ENCODE measurements around the gene IGFBP5. TPM values are rescaled to one million over a fixed set of nuclear protein-coding genes. Genes with fewer than 3 reads are reported as not detected.

The IGFBP5 gene
- total RNA-seq, 1 donor from 2014 or later: 415 TPM

- no peaks in the 10 kb centered on the region for H3K36me3 Mint-ChIP-seq
- DNase-seq (ENCODE audit: low spot score in 2 of 2, unreplicated experiment in 2 of 2): no peak
- H3K27me3 Mint-ChIP-seq (ENCODE audit: low read depth): no peaks in the 10 kb centered on the region
- H3K4me1 Mint-ChIP-seq: peaks cover 32% of the 10 kb centered on the region
- H3K27ac Mint-ChIP-seq: peak overlapping the region; percentile 73
- TF ChIP-seq, protein P1, sequence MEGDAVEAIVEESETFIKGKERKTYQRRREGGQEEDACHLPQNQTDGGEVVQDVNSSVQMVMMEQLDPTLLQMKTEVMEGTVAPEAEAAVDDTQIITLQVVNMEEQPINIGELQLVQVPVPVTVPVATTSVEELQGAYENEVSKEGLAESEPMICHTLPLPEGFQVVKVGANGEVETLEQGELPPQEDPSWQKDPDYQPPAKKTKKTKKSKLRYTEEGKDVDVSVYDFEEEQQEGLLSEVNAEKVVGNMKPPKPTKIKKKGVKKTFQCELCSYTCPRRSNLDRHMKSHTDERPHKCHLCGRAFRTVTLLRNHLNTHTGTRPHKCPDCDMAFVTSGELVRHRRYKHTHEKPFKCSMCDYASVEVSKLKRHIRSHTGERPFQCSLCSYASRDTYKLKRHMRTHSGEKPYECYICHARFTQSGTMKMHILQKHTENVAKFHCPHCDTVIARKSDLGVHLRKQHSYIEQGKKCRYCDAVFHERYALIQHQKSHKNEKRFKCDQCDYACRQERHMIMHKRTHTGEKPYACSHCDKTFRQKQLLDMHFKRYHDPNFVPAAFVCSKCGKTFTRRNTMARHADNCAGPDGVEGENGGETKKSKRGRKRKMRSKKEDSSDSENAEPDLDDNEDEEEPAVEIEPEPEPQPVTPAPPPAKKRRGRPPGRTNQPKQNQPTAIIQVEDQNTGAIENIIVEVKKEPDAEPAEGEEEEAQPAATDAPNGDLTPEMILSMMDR (IDR thresholded peaks at IDR 0.05; ENCODE audit: unreplicated experiment): no peak
- no peak overlapping the region for H3K4me3 Mint-ChIP-seq
- peaks cover 5% of the 10 kb centered on the region for H3K9me3 Mint-ChIP-seq
These were observed 15.4 kb upstream of the IGFBP5 start for GRCh38 chr2:216710551-216711301.

DNA sequence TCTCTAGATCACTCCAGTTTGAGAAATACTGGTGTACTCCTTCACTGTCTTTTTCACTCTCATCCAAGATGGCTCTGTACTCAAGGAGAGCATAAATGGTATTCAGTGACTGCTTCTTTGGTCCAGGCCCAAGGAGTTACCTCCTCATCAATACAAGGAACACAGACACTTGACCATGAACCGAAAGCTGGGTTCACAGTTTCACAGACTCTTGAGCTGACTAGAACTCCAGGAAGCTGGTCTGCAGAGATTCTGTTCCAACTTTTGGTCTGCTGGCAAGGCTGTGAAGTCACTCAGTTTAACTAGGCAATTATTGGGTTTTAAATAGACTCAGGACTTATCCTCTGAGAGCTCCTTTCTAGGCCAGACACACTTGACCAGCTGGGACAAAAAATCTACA lies 7.4 kb upstream of the IGFBP5 start:
- Mint-ChIP-seq H3K4me1 (peaks cover 2% of the 10 kb centered on the region), H3K36me3 (no peaks in the 10 kb centered on the region), H3K27ac (no peak overlapping the region), H3K4me3 (no peak overlapping the region), H3K27me3 (ENCODE audit: low read depth) (no peaks in the 10 kb centered on the region), H3K9me3 (no peaks in the 10 kb centered on the region)
- TF ChIP-seq, protein P1 (IDR thresholded peaks at IDR 0.05; ENCODE audit: unreplicated experiment): no peak
- no peak for DNase-seq (ENCODE audit: low spot score in 2 of 2, unreplicated experiment in 2 of 2)

DNA sequence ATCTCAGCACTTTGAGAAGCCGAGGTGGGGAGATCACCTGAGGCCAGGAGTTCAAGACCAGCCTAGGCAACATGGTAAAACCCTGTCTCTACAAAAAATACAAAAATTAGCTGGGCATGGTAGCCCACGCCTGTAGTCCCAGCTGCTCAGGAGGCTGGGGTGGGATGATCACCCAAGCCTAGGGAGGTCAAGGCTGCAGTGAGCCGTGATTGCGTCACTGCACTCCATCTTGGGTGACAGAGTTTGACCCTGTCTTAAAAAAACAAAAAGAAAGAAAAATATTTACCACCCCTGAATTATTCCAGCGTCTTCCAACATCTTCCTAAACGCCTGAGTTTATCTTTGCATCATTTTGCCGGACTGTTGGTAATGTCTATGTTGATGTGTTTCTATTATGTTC lies 6.2 kb upstream of the IGFBP5 start:
- Mint-ChIP-seq H3K27ac (no peak overlapping the region), H3K4me3 (no peak overlapping the region), H3K9me3 (no peaks in the 10 kb centered on the region), H3K4me1 (peaks cover 11% of the 10 kb centered on the region), H3K27me3 (ENCODE audit: low read depth) (no peaks in the 10 kb centered on the region), H3K36me3 (no peaks in the 10 kb centered on the region)
- TF ChIP-seq, protein P1 (IDR thresholded peaks at IDR 0.05; ENCODE audit: unreplicated experiment): no peak
- no peak for DNase-seq (ENCODE audit: low spot score in 2 of 2, unreplicated experiment in 2 of 2)

DNA sequence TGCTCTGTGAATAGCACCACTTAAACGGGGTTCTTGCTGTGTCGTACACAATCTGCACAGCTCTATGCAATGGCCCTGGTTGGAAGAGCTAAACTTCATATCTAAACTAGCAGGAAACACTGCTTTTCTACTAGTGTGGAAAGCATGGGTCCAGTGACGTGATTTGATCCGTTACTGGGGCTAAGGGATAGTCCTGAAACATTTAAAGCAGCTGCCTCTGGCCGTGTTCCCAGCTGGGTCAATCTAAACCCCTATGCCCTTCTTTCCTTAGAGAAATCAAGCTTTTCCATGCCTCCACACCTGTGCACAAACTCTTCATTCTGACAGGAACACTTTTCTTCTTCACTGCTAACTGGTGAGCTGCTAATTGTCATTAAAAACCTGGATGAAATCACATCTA lies 5.4 kb upstream of the IGFBP5 start:
- Mint-ChIP-seq H3K9me3 (no peaks in the 10 kb centered on the region), H3K4me1 (peaks cover 19% of the 10 kb centered on the region), H3K4me3 (no peak overlapping the region), H3K36me3 (no peaks in the 10 kb centered on the region), H3K27ac (no peak overlapping the region), H3K27me3 (ENCODE audit: low read depth) (no peaks in the 10 kb centered on the region)
- DNase-seq (ENCODE audit: low spot score in 2 of 2, unreplicated experiment in 2 of 2): no peak
- TF ChIP-seq, protein P1 (IDR thresholded peaks at IDR 0.05; ENCODE audit: unreplicated experiment): no peak

DNA sequence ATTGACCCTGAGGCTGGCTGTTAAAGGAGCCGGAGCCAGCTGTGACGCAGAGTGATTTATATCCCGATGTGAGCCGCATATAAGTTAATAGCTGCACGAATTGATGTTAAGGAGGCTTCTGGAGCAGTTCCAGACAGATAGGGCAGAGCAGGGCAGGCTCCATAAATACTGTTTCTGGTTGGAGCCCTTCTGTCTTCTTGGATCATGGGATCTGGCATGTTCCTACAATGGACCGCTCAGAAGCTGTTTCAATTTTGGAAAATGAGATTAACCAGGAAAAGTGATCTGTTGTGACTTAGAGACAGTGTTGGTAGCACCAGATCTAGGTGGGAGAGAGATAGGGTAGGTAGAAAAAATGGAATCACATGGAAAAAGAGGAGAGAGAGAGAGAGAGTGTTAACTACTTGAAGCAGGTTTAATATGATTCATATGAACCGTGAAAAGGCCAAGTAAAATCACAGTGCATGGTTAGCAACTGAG lies 4.8 kb upstream of the IGFBP5 start:
- Mint-ChIP-seq H3K4me3 (no peak overlapping the region), H3K9me3 (no peaks in the 10 kb centered on the region), H3K27ac (no peak overlapping the region), H3K4me1 (peaks cover 23% of the 10 kb centered on the region), H3K27me3 (ENCODE audit: low read depth) (no peaks in the 10 kb centered on the region), H3K36me3 (no peaks in the 10 kb centered on the region)
- no peak for DNase-seq (ENCODE audit: low spot score in 2 of 2, unreplicated experiment in 2 of 2)
- TF ChIP-seq, protein P1 (IDR thresholded peaks at IDR 0.05; ENCODE audit: unreplicated experiment): no peak

All from mesothelial cell of epicardium (in vitro differentiated cells).